HUDEP-2 (cell line): ENCODE data around the gene GAS7.

Source experiments
- DNase-seq, 76 experiments: peaks; one replicate each; lab custom pipeline; 2025; ENCODE audit not compliant: unreplicated experiment in 76 of 76; lab: John Stamatoyannopoulos, UW

The GAS7 gene

GRCh38 chr17:10198509-10199249 lies at the start of gene GAS7:
Gene GAS7 (minus strand): TSS chr17:10198606.
- DNase-seq, result peak in 1 of 76 experiments; percentile 2

- no peak for DNase-seq
Measured at GRCh38 chr17:10247810-10248209, 49.4 kb upstream of the GAS7 start.

GRCh38 chr17:10243883-10244844 lies 45.8 kb upstream of the GAS7 start:
- no peak for DNase-seq

- DNase-seq, result no peak
Measured at GRCh38 chr17:10241781-10242180, 43.4 kb upstream of the GAS7 start.

GRCh38 chr17:10238661-10239060 lies 40.3 kb upstream of the GAS7 start:
- no peak for DNase-seq

- DNase-seq, result no peak
Measured at GRCh38 chr17:10234033-10234432, 35.6 kb upstream of the GAS7 start.

GRCh38 chr17:10233161-10233560 lies 34.8 kb upstream of the GAS7 start:
- no peak for DNase-seq

- DNase-seq, result no peak
Measured at GRCh38 chr17:10229181-10229580, 30.8 kb upstream of the GAS7 start.

GRCh38 chr17:10226930-10227695 lies 28.7 kb upstream of the GAS7 start:
- DNase-seq, result peak in 17 of 76 experiments; percentile 2 to 38 (median 9)

GRCh38 chr17:10224582-10225195 lies 26.3 kb upstream of the GAS7 start:
- peak in 1 of 76 experiments; percentile 1 for DNase-seq

- DNase-seq, result no peak
Measured at GRCh38 chr17:10219193-10219592, 20.8 kb upstream of the GAS7 start.

GRCh38 chr17:10217916-10218315 lies 19.5 kb upstream of the GAS7 start:
- DNase-seq, result no peak

GRCh38 chr17:10216213-10216938 lies 18.0 kb upstream of the GAS7 start:
- DNase-seq, result no peak

GRCh38 chr17:10215286-10215685 lies 16.9 kb upstream of the GAS7 start:
- no peak for DNase-seq

- DNase-seq, result no peak
Measured at GRCh38 chr17:10211666-10212065, 13.3 kb upstream of the GAS7 start.

GRCh38 chr17:10210151-10210574 lies 11.8 kb upstream of the GAS7 start:
- DNase-seq, result no peak

GRCh38 chr17:10208604-10209193 lies 10.3 kb upstream of the GAS7 start:
- DNase-seq, result no peak

GRCh38 chr17:10207153-10207552 lies 8.7 kb upstream of the GAS7 start:
- no peak for DNase-seq

GRCh38 chr17:10205549-10206185 lies 7.3 kb upstream of the GAS7 start:
- DNase-seq, result peak in 6 of 76 experiments; percentile 1 to 26 (median 4)
